K562 (cell line): Measurements from ENCODE around the gene FGF22. TPM values are rescaled to one million over a fixed set of nuclear protein-coding genes. Genes with fewer than 3 reads are reported as not detected.
A peak's percentile ranks its signal among the peaks of the same experiment; 100 is the strongest.

Experiments used
- ATAC-seq: fragments of 200-7000 bp; cut with Tn5 transposase; 3 replicates; pipeline ENCODE4 v1.9.1; 2020; ENCODE audit warnings: moderate library complexity
- BruUV-seq: library from RNA; stranded (reverse); fragments of 400-500 nt; replicated peaks from 2 replicates; lab custom pipeline; 2021; lab: Mats Ljungman, UMichigan
- CTCF ChIA-PET: fragments of 300-600 bp; formaldehyde crosslinking; extraction: SDS; loops from one replicate; lab custom pipeline; 2021; ENCODE audit warnings: low intra/inter-chr PET ratio; lab: Yijun Ruan, JAX
- POLR2A ChIA-PET: fragments of 300-600, 350-650 bp; sonication (Branson Sonifier 250); formaldehyde crosslinking; extraction: SDS; loops from one replicate; lab custom pipeline; 2021; ENCODE audit warnings: antibody characterized with exemption, inconsistent platforms; lab: Yijun Ruan, JAX
- DNase-seq, 4 experiments: peaks; one replicate each; pipeline versions ENCODE4 v3.0.0 to v3.0.0-alpha.2; 2011 to 2018; ENCODE audit warnings: low spot score in 3 of 4, mixed read lengths in 3 of 4; ENCODE audit errors: extremely low read depth in 1 of 4
- FAIRE-seq: peaks from 2 replicates; lab custom pipeline; 2011; peaks lifted over from hg19 to GRCh38; lab: Jason Lieb, UNC
- H2AFZ ChIP-seq: 2 replicates; pipeline ENCODE4 v1.6.0; 2011; ENCODE audit warnings: low read depth, low read length, control low read depth, inconsistent platforms
- H3K27ac ChIP-seq: fragments of 200-600 bp; 3 replicates; pipeline ENCODE4 v1.8.0; 2011; ENCODE audit warnings: low read depth, mild to moderate bottlenecking, control low read depth, inconsistent platforms, low read length, moderate library complexity, mixed read lengths; ENCODE audit errors: extremely low read depth
- H3K27me3 ChIP-seq, 2 experiments: fragments of 300-600 bp in 1 of 2; 2 replicates in 1 of 2; 3 replicates in 1 of 2; pipeline versions ENCODE4 v1.6.0 to v1.8.0; 2011; ENCODE audit warnings: inconsistent platforms in 2 of 2, low read length in 2 of 2, mild to moderate bottlenecking in 1 of 2, mixed read lengths in 1 of 2, moderate library complexity in 1 of 2; ENCODE audit not compliant: control insufficient read depth in 2 of 2, insufficient read depth in 2 of 2
- H3K36me3 ChIP-seq: fragments of 300-600 bp; 3 replicates; pipeline ENCODE4 v1.8.0; 2011; ENCODE audit warnings: mild to moderate bottlenecking, low read length, inconsistent platforms; ENCODE audit not compliant: control insufficient read depth, insufficient read depth
- H3K4me1 ChIP-seq, 2 experiments: fragments of 200-600 bp in 1 of 2; replicated peaks in 1 of 2; 2 replicates in 1 of 2; 3 replicates in 1 of 2; pipeline versions ENCODE4 v1.5.1 to v1.8.0; 2011; ENCODE audit warnings: inconsistent platforms in 2 of 2, low read length in 2 of 2, mild to moderate bottlenecking in 1 of 2, mixed read lengths in 1 of 2, moderate library complexity in 1 of 2; ENCODE audit not compliant: control insufficient read depth in 2 of 2, insufficient read depth in 2 of 2
- H3K4me2 ChIP-seq: 2 replicates; pipeline ENCODE4 v1.6.1; 2011; ENCODE audit warnings: low read length, control low read depth, inconsistent platforms, mixed read lengths; ENCODE audit not compliant: insufficient read depth
- H3K4me3 ChIP-seq: fragments of 200-600 bp; sonication (generic), shearing (Covaris generic); 2 replicates; pipeline ENCODE4 v1.5.1; 2016; ENCODE audit warnings: control low read depth, inconsistent platforms
- H3K79me2 ChIP-seq: fragments of 200-600 bp; 3 replicates; pipeline ENCODE4 v1.8.0; 2011; ENCODE audit warnings: low read length, inconsistent platforms; ENCODE audit not compliant: control insufficient read depth, insufficient read depth
- H3K9ac ChIP-seq, 2 experiments: 2 replicates each; pipeline versions ENCODE4 v1.6.0 to v1.6.1; 2011; ENCODE audit warnings: low read depth in 2 of 2, low read length in 2 of 2, control low read depth in 1 of 2, inconsistent platforms in 1 of 2, mild to moderate bottlenecking in 1 of 2, mixed read lengths in 1 of 2; ENCODE audit not compliant: insufficient read depth in 1 of 2
- H3K9me1 ChIP-seq: one replicate; pipeline ENCODE4 v1.6.0; 2011; ENCODE audit warnings: inconsistent platforms, mild to moderate bottlenecking, low read length, moderate library complexity; ENCODE audit not compliant: control insufficient read depth, insufficient read depth
- H3K9me3 ChIP-seq: replicated peaks from 2 replicates; pipeline ENCODE4 v1.5.1; 2011; ENCODE audit warnings: low read depth, low read length, inconsistent platforms; ENCODE audit not compliant: control insufficient read depth, insufficient read depth
- H4K20me1 ChIP-seq: replicated peaks from 2 replicates; pipeline ENCODE4 v1.6.1; 2011; ENCODE audit warnings: low read length, inconsistent platforms, mixed read lengths; ENCODE audit not compliant: control insufficient read depth, insufficient read depth
- POLR2G ChIP-seq: fragments of 200-400 bp; formaldehyde crosslinking; IDR thresholded peaks from 2 replicates; pipeline ENCODE4 v1.6.1; 2017; ENCODE audit warnings: low read depth, mild to moderate bottlenecking, antibody characterized with exemption, low read length, moderate library complexity
- SAP30 ChIP-seq: fragments of 200-600 bp; sonication (generic); IDR thresholded peaks from 2 replicates; pipeline ENCODE4 v1.6.1; 2012; ENCODE audit warnings: borderline replicate concordance, low read depth, mild to moderate bottlenecking, moderate library complexity, low read length, control low read depth, inconsistent platforms; ENCODE audit not compliant: insufficient read depth, poor library complexity, severe bottlenecking
- VEZF1 ChIP-seq: fragments of 200-800 bp; sonication (Bioruptor generic); IDR thresholded peaks from 2 replicates; pipeline ENCODE4 v1.6.1; 2017; ENCODE audit warnings: missing genetic modification characterization, missing compliant biosample characterization
- ZBTB33 ChIP-seq: sonication (generic); formaldehyde crosslinking; IDR thresholded peaks from 2 replicates; pipeline ENCODE4 v1.8.1; 2023; ENCODE audit warnings: mild to moderate bottlenecking, missing genetic modification reagents
- ZNF830 ChIP-seq: fragments of 250-450 bp; sonication (Bioruptor Pico); IDR thresholded peaks from 2 replicates; pipeline ENCODE4 v1.5.0; 2021; ENCODE audit warnings: mild to moderate bottlenecking
- WGBS: fragments of 100-300 bp; shearing (Covaris generic); methylation state at CpG from one replicate; pipeline ENCODE4 v1.1.6; 2016; ENCODE audit warnings: low coverage, mixed read lengths; ENCODE audit not compliant: insufficient coverage; ENCODE audit errors: missing lambda C conversion rate; 5-methylcytosine and 5-hydroxymethylcytosine counted together
- in situ Hi-C: fragments of 300-500 bp; cut with MboI; formaldehyde crosslinking; loops from 4 replicates; pipeline ENCODE4 v1.15.0; 2018; ENCODE audit warnings: inconsistent platforms, mixed read lengths
- intact Hi-C: fragments of 100-400 bp; cut with micrococcal nuclease; formaldehyde crosslinking; loops from 2 replicates; pipeline ENCODE4 v1.14.2; 2022
- polyA plus RNA-seq, 8 experiments: library from polyadenylated mRNA; depleted of rRNA in 4 of 8; stranded (reverse) in 5 of 8; unstranded in 3 of 8; fragments of >200 nt; fragmentation: Nextera tagmentation in 2 of 8; fragmentation: Illumina TruSeq in 1 of 8; extraction: Ambion mirVana in 2 of 8; extraction: Trizol in 1 of 8; gene quantifications; 2 replicates each; pipeline versions ENCODE4 v1.2.1 to v1.2.3, GENCODE V29; 2011 to 2014; ENCODE audit warnings: inconsistent platforms in 1 of 8, missing spikeins in 1 of 8
- total RNA-seq, 7 experiments: library from RNA; depleted of rRNA in 6 of 7; stranded (reverse); fragments of >200 nt in 6 of 7; fragmentation: Illumina TruSeq in 2 of 7; extraction: Trizol in 2 of 7; gene quantifications; 2 replicates each; pipeline versions ENCODE4 v1.2.1 to v1.2.3, GENCODE V29; 2011 to 2021; ENCODE audit warnings: low replicate concordance in 1 of 7
- TF ChIP-seq, protein P1 (sequence below): fragments of 250-450 bp; sonication (Bioruptor Pico); IDR thresholded peaks from 2 replicates; pipeline ENCODE4 v1.5.0; 2021
- TF ChIP-seq, protein P2 (sequence below): fragments of 450-650 bp; IDR thresholded peaks from 2 replicates; pipeline ENCODE4 v1.6.1; 2016; ENCODE audit warnings: low read depth, mild to moderate bottlenecking, moderate library complexity

FGF22 gene
- total and polyA plus RNA-seq, 9 of the 15 experiments (the other 6 are each of a cell fraction or from before 2014, with no cell fraction given): 0.14 to 2.2 (median 0.86) TPM; not detected in 4

- no peak for TF ChIP-seq ZNF830 (CRISPR knock-in tag)
- TF ChIP-seq, protein P1, sequence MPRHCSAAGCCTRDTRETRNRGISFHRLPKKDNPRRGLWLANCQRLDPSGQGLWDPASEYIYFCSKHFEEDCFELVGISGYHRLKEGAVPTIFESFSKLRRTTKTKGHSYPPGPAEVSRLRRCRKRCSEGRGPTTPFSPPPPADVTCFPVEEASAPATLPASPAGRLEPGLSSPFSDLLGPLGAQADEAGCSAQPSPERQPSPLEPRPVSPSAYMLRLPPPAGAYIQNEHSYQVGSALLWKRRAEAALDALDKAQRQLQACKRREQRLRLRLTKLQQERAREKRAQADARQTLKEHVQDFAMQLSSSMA (CRISPR knock-in tag): no peak
Observed at GRCh38 chr19:648305-648704, 8.6 kb downstream of the FGF22 start (continued).

DNA sequence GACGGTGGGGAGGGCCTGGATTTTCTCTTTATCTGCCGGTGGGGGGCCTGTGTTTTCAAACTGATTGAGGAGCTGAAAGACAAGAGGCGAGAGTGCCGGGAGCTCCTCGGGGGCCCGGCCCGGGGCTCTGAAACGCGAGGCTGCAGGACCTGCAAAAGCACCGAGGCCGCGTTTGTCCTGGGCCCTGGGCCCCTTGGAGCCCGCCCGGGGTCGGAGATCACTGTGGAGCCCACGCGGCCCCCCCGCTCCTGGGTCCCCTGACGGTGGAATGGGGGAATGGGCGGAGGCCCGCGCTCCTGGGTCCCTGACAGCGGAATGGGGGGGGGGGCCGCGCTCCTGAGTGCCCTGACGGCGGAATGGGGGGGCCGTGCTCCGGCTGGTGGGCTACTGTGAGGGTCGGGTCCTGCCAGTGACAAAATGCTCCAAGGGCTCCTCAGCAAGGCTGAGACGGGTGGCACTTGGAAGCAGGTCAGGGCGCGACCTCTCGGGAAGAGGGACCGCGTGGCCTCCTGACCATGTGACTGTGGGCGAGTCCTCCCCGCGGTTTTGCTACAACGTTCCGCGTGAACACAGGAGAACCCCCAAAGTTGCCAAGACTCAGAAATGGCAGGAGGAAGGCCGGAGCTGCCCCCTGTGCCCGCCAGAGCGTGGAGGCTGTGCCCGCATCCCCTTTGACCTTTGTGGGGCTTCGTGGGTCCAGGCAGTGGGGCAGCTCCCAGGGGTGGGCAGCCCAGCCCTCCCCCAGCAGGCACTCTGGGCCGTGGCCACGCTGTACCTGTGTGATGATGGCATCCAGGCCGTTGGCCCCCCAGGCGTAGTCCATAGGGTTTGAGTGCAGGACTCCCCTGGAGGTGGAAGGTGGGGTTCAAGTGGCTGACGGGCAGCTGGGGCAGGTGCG lies 9.5 kb downstream of the FGF22 start:
- ChIA-PET CTCF (no interaction called here), POLR2A (interaction anchor here (0.6 to 1.6 kb wide), 3 partner anchors 8 to 14 kb away, joined by 3 to 4 read pairs (median 4); no protein-coding TSS in a partner anchor)
- no peaks in the 10 kb centered on the region for H3K9me3 ChIP-seq
- H3K27ac ChIP-seq: no peak overlapping the region
- H4K20me1 ChIP-seq: peaks cover 8% of the 10 kb centered on the region
- H3K4me1 ChIP-seq: peaks cover 0 to 34% of the 10 kb centered on the region in 2 experiments; a peak in 2 of 5 replicates
- no peaks in the 10 kb centered on the region for H3K27me3 ChIP-seq
- 96% methylated on average over 19 of the region's 53 CpGs for WGBS
- in situ Hi-C loops: no loop called here
- H3K4me3 ChIP-seq: no peak overlapping the region
- no peaks in the 10 kb centered on the region for H3K9me1 ChIP-seq
- no peak overlapping the region for H2AFZ ChIP-seq
- FAIRE-seq (no peak), DNase-seq (peak in 1 of 4 experiments; percentile 17), ATAC-seq (no peak)
- H3K36me3 ChIP-seq: peaks cover 87% of the 10 kb centered on the region; the same call in 2 of the 3 replicates
- no peak overlapping the region for H3K4me2 ChIP-seq
- TF ChIP-seq VEZF1 (CRISPR knock-in tag) (peak; percentile 21; the same call in 1 of the 2 replicates), POLR2G (peak; percentile 9; the same call in 1 of the 2 replicates), SAP30 (no peak), ZBTB33 (CRISPR knock-in tag) (peak; percentile 80)
- TF ChIP-seq, protein P2, sequence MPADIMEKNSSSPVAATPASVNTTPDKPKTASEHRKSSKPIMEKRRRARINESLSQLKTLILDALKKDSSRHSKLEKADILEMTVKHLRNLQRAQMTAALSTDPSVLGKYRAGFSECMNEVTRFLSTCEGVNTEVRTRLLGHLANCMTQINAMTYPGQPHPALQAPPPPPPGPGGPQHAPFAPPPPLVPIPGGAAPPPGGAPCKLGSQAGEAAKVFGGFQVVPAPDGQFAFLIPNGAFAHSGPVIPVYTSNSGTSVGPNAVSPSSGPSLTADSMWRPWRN: no peak
- peaks cover 22% of the 10 kb centered on the region for H3K79me2 ChIP-seq
- intact Hi-C loops: no loop called here
- no peak overlapping the region for H3K9ac ChIP-seq
- no TSS peak for BruUV-seq
